Activated T-helper 1 cell treated with anti-CD3 and anti-CD28 coated beads, Interleukin-12 subunit alpha, Interleukin-12 subunit beta, Interleukin-2, Interleukin-4 antibody, amounts not matched to agents 30 ng/mL and 10 ng/mL and 1 ng/mL, durations not matched to agents 14 hours and 24 hours and 36 hours (primary cell): ENCODE results near the gene TMEM218. TPM values are rescaled to one million over a fixed set of nuclear protein-coding genes. Genes with fewer than 3 reads are reported as not detected.

Experiments
- DNase-seq: peaks from one replicate; pipeline ENCODE4 v3.0.0; 2021; ENCODE audit warnings: low spot score
- H3K27ac Mint-ChIP-seq: one replicate; pipeline ENCODE4 v1.8.0; 2021; ENCODE audit warnings: mild to moderate bottlenecking, mixed read lengths
- H3K27me3 Mint-ChIP-seq: one replicate; pipeline ENCODE4 v1.8.0; 2022; ENCODE audit warnings: mild to moderate bottlenecking, moderate library complexity, mixed read lengths; ENCODE audit not compliant: insufficient read depth
- H3K36me3 Mint-ChIP-seq: one replicate; pipeline ENCODE4 v1.8.0; 2021; ENCODE audit warnings: low read depth, mixed read lengths
- H3K4me1 Mint-ChIP-seq: one replicate; pipeline ENCODE4 v1.8.0; 2021; ENCODE audit warnings: low read depth, mixed read lengths
- H3K4me3 Mint-ChIP-seq: one replicate; pipeline ENCODE4 v1.8.0; 2021; ENCODE audit warnings: mild to moderate bottlenecking, moderate library complexity, mixed read lengths
- H3K9me3 Mint-ChIP-seq: one replicate; pipeline ENCODE4 v1.8.0; 2021; ENCODE audit warnings: mixed read lengths
- intact Hi-C: fragments of 100-400 bp; cut with micrococcal nuclease; formaldehyde crosslinking; loops from one replicate; pipeline ENCODE4 v1.15.1; 2024
- total RNA-seq: library from RNA; stranded (reverse); gene quantifications from 2 replicates; pipeline ENCODE4 v1.2.3, GENCODE V29; 2022

TMEM218 gene
- total RNA-seq, 1 donor from 2014 or later, result 18.0 TPM

DNA sequence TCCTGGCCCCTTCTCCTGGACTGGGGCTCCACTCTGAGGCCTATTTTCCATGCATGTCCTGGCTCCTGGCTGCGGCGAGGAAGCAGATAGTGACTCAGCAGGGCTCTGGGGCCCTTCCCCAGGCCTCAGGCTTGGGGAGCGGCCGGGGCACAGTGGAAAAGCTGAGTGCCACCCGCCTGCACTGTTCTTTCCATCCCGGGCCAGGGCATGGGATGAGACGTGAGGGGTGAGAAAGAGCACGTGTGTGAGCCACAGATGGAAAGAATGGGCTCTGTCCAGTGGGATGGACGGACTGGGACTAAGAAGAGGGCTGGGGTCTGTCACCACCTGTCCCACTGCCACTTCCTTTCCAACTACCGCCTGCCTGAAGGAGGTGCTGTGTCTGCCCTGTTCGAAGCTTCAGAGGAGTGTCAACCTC is 35.5 kb downstream of the TMEM218 start:
- Mint-ChIP-seq H3K4me1 (peaks cover 5% of the 10 kb centered on the region), H3K27me3 (no peaks in the 10 kb centered on the region), H3K36me3 (no peaks in the 10 kb centered on the region), H3K4me3 (no peak overlapping the region), H3K9me3 (no peaks in the 10 kb centered on the region), H3K27ac (no peak overlapping the region)
- DNase-seq, result no peak
- intact Hi-C loops, result no loop called here

DNA sequence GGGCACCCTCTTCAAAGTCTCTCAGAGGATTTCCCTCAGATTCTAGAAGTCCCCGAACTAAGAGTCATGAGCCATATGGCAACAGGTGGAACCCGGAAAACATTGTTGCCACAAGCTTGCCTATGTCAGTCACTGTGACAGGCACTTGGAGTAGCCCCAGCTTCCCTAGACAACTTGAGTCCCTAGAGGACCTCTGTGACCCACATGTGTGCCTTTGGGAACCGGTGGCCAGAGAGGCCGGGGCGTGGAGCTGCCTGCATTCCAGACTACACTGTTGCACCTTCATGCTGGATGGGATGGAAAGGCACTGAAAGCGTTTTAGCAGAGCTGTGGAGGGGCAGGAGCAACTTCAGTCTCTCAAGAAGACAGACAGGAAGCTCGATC is 36.2 kb downstream of the TMEM218 start:
- no peak for DNase-seq
- no peaks in the 10 kb centered on the region for H3K36me3 Mint-ChIP-seq
- no peaks in the 10 kb centered on the region for H3K27me3 Mint-ChIP-seq
- H3K4me3 Mint-ChIP-seq, result no peak overlapping the region
- peaks cover 10% of the 10 kb centered on the region for H3K4me1 Mint-ChIP-seq
- intact Hi-C loops, result no loop called here
- H3K27ac Mint-ChIP-seq, result no peak overlapping the region
- H3K9me3 Mint-ChIP-seq, result no peaks in the 10 kb centered on the region

DNA sequence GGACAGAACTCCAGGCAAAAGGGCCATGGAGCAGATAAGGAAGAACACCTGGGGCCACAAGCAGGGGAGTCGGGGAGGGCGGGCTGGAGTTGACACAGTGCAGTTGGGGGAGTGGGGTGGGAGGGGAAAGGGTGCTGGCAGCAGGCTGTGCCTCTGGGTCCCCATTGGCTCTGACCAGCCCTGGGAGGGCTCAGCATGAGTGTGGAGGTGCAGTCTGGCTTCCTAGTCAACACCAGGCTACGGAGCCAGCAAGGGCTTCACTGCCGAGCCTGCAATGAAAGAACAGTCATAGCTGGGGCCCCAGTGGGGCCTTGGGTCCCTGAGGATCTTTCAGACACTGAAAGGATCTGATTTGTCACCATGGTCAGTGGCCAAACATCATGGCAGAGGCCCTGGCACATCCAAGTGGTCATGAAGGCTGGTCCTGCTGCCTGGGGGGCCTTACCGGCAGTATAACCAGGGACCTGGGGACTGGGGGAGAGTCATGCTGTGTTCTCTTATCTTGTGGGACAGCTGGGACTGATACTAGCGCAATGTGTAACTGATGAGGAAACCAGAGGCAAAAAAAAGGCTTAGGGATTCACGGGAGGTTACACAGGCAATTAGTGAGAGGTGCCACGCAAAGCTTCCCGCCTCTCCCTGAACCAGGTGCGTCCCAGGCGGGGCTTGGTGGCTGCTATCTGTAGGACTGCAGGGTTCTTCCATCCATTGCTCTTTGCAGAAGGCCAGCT is 36.8 kb downstream of the TMEM218 start:
- H3K36me3 Mint-ChIP-seq, result no peaks in the 10 kb centered on the region
- intact Hi-C loops, result no loop called here
- H3K4me3 Mint-ChIP-seq, result no peak overlapping the region
- H3K9me3 Mint-ChIP-seq, result no peaks in the 10 kb centered on the region
- no peak for DNase-seq
- H3K4me1 Mint-ChIP-seq, result peaks cover 15% of the 10 kb centered on the region
- no peak overlapping the region for H3K27ac Mint-ChIP-seq
- H3K27me3 Mint-ChIP-seq, result no peaks in the 10 kb centered on the region

DNA sequence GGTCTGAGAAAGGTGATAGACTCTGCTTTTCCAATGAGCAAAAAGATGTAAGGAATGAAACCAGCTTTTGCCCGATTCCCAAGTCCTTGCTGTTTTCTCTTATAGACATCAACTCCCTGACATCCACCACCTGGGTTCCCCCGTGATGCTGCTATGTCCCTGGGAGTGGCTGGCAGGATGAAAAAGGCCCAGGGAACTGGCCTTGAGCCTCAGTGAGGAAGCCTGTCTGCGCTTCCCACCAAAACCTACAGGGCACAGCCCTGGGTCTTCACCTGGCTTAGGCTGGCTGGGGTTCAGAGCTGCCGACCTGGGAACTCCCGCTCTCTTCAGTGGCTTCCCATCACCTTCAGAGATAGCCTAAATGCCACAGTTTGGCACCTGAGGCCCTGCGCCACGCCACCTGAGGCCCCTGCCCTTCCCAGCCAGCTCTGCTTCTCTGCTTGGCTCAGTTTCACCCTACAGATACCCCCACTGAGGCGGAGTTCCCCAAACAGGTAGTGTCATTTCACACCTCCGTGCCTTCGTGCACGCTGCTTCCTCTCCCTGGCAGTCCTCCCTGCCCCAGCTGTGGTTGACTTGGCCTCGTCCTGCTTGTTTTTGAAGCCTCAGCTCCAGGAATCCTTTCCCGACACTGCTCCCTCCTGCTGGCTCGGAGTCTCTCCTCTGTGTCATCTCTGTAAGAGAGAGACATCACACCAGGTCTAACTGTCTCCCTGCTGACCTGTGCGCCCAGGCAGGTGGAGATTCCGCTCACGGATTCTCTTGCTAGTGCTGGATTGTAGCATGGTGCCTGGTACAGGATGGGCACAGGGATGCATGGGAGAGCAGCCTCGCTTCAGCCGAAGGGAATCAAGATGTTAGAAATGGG is 37.6 kb downstream of the TMEM218 start:
- Mint-ChIP-seq H3K9me3 (no peaks in the 10 kb centered on the region), H3K4me3 (no peak overlapping the region), H3K4me1 (peaks cover 15% of the 10 kb centered on the region), H3K36me3 (no peaks in the 10 kb centered on the region), H3K27me3 (peaks cover 3% of the 10 kb centered on the region), H3K27ac (no peak overlapping the region)
- intact Hi-C loops, result no loop called here
- no peak for DNase-seq

DNA sequence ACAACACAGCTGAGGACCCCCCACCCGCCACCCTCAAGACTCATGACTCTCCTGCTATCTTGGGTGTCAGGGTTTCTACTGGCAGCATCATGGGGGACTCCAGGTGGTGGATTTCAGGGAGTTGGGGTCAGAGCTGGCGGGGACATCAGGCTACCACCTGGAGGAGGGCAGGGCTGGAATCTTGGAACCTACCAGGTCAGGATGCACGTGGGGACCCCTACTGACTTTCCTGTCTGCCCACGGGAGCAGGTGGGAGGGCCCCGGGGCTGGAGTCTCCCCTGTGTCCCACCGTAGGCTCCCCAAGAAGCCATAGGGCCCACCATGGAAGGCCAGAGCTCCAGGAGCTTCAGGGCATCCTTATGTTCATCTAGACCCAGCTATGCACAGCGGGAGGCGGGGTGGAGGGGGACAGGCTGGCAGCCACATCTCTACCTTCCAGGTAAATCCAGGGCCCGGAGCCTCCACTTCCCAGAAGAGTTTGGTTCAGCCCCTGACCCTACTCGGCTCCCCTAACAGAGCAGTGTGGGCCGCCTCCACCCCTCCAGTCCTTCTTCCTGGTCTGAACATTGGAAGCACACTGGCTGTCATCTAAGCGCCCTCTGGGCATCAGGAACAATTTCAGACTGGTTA is 38.4 kb downstream of the TMEM218 start:
- no peak overlapping the region for H3K4me3 Mint-ChIP-seq
- DNase-seq, result no peak
- H3K27ac Mint-ChIP-seq, result no peak overlapping the region
- no peaks in the 10 kb centered on the region for H3K9me3 Mint-ChIP-seq
- peaks cover 15% of the 10 kb centered on the region for H3K4me1 Mint-ChIP-seq
- intact Hi-C loops, result no loop called here
- H3K27me3 Mint-ChIP-seq, result peaks cover 3% of the 10 kb centered on the region
- no peaks in the 10 kb centered on the region for H3K36me3 Mint-ChIP-seq

DNA sequence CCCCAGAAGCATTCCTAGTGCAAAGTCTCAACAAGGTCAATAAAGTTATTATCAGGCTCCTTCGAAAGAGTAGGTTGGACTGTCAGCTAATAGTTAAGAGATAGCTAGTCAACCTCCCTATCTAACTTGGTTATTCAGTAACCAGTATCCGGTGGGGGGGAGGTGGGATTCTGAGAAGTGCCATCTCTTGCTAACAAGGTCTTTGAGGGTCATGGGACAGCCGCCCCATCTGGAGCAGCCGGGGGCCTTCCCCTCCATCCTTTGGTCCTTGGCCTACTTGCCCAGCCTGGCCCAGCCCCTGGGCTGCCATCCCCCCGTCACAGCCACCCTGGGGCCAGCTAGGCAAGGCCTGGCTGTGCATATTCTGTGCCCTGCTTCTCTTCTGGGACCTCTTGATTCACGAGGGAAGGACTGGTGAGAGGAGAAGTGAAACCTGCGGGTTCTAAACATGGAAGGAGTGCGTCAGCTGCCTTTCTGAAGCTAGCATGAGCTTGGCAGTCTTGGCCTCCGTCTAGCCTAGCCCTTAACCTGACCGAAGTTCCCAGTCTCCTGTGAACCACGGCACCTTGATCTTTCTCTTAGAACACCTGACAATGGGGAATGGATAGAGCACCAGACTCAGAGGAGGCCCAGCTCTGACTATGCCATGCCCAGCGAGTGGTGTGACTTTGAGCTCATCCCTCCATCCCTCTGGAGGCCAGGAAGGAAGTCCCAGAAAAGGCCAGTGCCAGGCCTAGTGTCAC is 39.0 kb downstream of the TMEM218 start:
- H3K4me3 Mint-ChIP-seq, result no peak overlapping the region
- H3K36me3 Mint-ChIP-seq, result no peaks in the 10 kb centered on the region
- no peak overlapping the region for H3K27ac Mint-ChIP-seq
- no peak for DNase-seq
- peaks cover 15% of the 10 kb centered on the region for H3K4me1 Mint-ChIP-seq
- intact Hi-C loops, result no loop called here
- no peaks in the 10 kb centered on the region for H3K9me3 Mint-ChIP-seq
- H3K27me3 Mint-ChIP-seq, result peaks cover 3% of the 10 kb centered on the region

DNA sequence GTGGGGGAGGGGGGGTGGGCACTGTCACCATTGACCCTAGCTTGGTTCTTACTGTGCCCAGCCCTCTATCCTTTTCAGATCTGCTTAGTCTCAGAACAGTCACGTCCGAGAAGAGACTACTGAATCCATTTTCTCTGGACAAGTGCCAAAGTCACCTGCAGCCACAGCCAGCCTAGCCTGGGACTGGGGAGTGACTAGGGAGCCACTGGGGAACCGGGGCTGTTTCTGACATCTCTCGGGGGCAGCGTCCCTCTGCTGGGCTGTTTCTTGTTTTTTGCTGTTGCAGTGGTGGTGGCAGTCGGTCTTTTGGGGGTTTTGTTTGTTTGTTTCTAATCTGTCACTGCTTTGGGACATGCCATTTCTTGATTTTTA is 39.6 kb downstream of the TMEM218 start:
- Mint-ChIP-seq H3K27me3 (peaks cover 7% of the 10 kb centered on the region), H3K27ac (no peak overlapping the region)

DNA sequence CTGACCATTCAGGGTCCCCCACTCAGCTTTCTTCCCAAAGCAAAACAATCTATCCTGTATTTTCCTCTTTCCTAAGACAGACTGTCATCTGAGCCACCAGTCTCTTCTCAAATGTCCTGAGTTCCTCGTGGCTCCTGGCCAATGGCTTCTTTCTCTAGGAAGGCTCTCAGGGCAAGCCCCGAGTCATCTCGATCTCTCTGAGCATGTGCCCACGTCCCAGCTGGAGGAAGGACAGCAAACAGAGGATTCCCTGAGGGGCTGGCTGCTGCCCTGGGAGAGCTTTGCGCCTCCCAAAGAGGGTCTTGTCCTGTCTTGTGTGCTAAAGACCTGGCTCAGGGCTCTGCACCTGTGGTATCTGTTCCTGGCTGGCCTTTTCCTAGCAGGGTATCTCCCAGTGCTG is 40.0 kb downstream of the TMEM218 start:
- H3K27me3 Mint-ChIP-seq, result peaks cover 7% of the 10 kb centered on the region
- H3K9me3 Mint-ChIP-seq, result no peaks in the 10 kb centered on the region
- no peak for DNase-seq
- H3K27ac Mint-ChIP-seq, result no peak overlapping the region
- no peaks in the 10 kb centered on the region for H3K36me3 Mint-ChIP-seq
- intact Hi-C loops, result no loop called here
- H3K4me1 Mint-ChIP-seq, result peaks cover 15% of the 10 kb centered on the region
- no peak overlapping the region for H3K4me3 Mint-ChIP-seq

More for the DNA sequence above, 39.6 kb downstream of the TMEM218 start:
- intact Hi-C loops, result no loop called here
- H3K4me3 Mint-ChIP-seq, result no peak overlapping the region
- H3K36me3 Mint-ChIP-seq, result no peaks in the 10 kb centered on the region
- no peaks in the 10 kb centered on the region for H3K9me3 Mint-ChIP-seq
- DNase-seq, result no peak
- peaks cover 15% of the 10 kb centered on the region for H3K4me1 Mint-ChIP-seq

DNA sequence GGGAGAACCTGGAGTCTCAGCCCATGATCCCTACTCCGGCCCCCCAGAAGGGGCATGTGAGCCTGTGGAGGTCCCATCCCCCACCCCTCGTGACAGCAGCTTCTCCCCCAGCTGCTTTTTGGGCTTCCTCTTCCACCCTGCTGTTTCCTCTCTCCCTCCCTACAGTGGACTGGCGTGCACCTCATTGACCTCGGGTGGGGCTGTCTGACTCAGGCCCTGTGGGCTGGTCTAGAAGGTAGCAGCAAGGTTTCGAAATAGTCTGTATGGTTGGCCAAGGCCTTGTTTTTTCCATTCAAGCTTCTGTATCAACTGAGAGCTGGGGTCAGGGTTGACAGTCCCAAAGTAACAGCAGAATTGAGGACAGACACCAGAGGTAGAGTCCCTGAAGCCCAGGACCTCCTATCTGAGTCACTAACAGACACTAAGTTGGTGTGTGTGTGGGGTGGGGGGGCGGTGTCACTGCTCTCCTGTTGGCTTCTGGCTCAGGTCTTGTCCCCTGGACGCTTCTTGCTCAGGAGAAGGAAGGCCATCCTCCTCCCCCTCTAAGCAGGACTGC is 40.6 kb downstream of the TMEM218 start:
- H3K9me3 Mint-ChIP-seq, result no peaks in the 10 kb centered on the region
- H3K27me3 Mint-ChIP-seq, result peaks cover 8% of the 10 kb centered on the region
- no peak overlapping the region for H3K4me3 Mint-ChIP-seq
- DNase-seq, result no peak
- H3K27ac Mint-ChIP-seq, result no peak overlapping the region
- H3K36me3 Mint-ChIP-seq, result no peaks in the 10 kb centered on the region
- peaks cover 15% of the 10 kb centered on the region for H3K4me1 Mint-ChIP-seq
- intact Hi-C loops, result no loop called here

DNA sequence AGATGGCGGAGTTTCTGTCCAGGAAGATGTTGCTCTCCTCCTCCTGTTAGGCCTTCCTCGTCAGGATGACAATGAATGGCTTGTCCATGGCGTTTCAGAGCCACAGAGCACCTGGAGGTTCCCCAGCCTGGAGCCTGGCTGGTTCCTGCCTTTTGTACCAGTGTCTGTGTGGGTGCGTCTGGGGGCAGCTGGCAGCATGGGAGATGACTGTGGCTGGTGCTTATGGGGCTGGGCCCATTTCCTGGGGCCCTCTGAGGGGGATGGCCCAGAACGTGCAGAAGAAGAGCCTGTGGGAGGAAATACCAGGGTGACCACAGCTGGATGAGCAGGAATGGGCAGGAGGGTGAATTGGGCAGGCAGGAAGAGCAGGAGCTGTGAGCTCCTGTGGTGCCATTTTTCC is 41.6 kb downstream of the TMEM218 start:
- H3K4me3 Mint-ChIP-seq, result no peak overlapping the region
- peaks cover 18% of the 10 kb centered on the region for H3K27me3 Mint-ChIP-seq
- H3K4me1 Mint-ChIP-seq, result peaks cover 15% of the 10 kb centered on the region
- intact Hi-C loops, result no loop called here
- no peaks in the 10 kb centered on the region for H3K36me3 Mint-ChIP-seq
- no peak for DNase-seq
- H3K9me3 Mint-ChIP-seq, result no peaks in the 10 kb centered on the region
- H3K27ac Mint-ChIP-seq, result no peak overlapping the region

DNA sequence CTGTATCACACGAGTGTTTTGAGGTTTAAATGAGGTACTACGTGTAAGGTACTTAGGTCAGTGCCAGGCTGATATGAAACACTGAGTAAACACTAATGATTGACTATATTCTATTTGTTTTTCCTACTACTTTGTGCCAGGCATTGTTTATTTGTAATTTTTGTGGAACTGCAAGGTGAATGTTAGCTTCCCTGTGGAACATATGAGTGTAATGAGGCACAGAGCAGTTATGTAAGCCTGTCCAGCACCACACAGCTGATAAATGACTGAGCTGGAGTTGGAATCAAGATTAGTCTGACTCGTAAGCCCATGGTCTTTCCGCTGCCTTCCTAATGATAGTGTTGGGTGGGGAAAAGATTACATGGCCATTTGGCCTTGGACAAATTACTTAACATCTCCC is 42.4 kb downstream of the TMEM218 start:
- intact Hi-C loops, result no loop called here
- H3K4me3 Mint-ChIP-seq, result no peak overlapping the region
- no peaks in the 10 kb centered on the region for H3K36me3 Mint-ChIP-seq

DNA sequence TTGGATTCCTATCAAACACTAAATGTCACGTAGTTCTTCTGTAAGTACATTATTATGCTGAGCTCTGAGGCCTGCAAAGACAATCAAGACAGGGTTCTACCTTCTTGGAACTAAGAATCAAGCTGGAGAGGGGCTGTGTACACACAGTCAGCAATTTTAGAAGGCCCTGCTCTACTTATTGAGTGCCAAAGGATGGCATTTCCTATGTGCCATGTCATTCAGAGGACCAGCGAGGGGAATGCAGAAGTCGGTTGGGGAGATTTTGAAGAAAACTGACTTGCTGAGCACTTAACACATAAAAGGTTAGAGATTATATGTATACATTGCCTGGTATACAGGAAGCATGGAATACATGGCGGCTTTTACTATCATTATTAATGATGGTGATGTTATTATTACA is 43.1 kb downstream of the TMEM218 start:
- Mint-ChIP-seq H3K4me1 (peaks cover 15% of the 10 kb centered on the region), H3K9me3 (no peaks in the 10 kb centered on the region), H3K27ac (no peak overlapping the region), H3K4me3 (no peak overlapping the region), H3K27me3 (peaks cover 27% of the 10 kb centered on the region), H3K36me3 (no peaks in the 10 kb centered on the region)
- DNase-seq, result no peak
- intact Hi-C loops, result no loop called here

More for the DNA sequence above, 42.4 kb downstream of the TMEM218 start:
- Mint-ChIP-seq H3K27ac (no peak overlapping the region), H3K4me1 (peaks cover 15% of the 10 kb centered on the region), H3K27me3 (peaks cover 25% of the 10 kb centered on the region), H3K9me3 (no peaks in the 10 kb centered on the region)
- DNase-seq, result no peak
